ENCODE data around the gene CHCHD4.
"Not testable (repeated sequence)": the region's sequence is repeated elsewhere in the genome, so short reads cannot be mapped to it uniquely, and the experiment has no call there.

Gene CHCHD4

DNA sequence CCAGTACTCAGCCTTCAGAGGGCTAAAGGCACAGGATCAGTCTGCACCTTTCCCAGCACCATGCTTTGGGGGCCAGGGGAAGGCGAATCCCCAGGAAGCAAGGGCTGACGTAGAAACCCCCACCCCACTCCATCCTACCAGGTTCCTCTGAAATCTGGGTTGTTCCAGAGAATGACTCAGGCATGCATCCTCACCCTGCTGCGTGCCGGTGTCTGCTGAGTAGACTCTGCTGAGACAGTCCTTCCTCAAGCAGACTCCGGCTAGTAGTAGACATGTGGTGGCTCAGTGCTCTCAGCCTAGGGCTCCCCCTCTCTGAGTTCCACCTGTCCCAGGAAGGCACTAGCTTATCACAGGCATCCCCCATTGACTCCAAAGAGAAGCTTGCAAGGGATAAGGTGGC lies 9.2 kb upstream of the CHCHD4 start:
- DNase-seq, result no peak

GRCh38 chr3:14133188-14133800 lies 8.6 kb upstream of the CHCHD4 start:
- DNase-seq, result no peak

- DNase-seq, result no peak
These were observed 8.0 kb upstream of the CHCHD4 start for GRCh38 chr3:14132689-14133088.

- no peak for DNase-seq
These were observed 7.5 kb upstream of the CHCHD4 start for GRCh38 chr3:14132120-14132519.

- DNase-seq, result no peak
These were observed 6.5 kb upstream of the CHCHD4 start for GRCh38 chr3:14131134-14131533.

DNA sequence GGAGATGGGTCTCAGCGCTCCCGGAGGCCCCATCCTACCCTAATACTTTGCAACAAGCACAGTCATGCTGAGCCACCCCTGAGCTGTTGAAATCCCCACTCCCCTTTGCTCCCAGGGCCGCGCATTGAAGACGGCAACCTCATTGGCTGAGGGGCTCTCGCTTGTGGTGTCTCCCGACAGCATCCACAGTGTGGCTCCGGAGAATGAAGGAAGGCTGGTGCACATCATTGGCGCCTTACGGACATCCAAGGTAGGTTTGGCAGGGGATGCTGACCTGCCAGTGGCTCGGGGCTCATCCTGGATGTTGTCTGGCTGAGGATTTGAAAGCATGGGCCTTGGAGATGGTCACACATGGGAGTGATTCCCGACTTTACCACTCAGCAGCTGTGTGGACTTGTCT lies 6.0 kb upstream of the CHCHD4 start:
- DNase-seq, result no peak

GRCh38 chr3:14130230-14130629 lies 5.6 kb upstream of the CHCHD4 start:
- no peak for DNase-seq

GRCh38 chr3:14129296-14129695 lies 4.6 kb upstream of the CHCHD4 start:
- DNase-seq, result no peak

DNA sequence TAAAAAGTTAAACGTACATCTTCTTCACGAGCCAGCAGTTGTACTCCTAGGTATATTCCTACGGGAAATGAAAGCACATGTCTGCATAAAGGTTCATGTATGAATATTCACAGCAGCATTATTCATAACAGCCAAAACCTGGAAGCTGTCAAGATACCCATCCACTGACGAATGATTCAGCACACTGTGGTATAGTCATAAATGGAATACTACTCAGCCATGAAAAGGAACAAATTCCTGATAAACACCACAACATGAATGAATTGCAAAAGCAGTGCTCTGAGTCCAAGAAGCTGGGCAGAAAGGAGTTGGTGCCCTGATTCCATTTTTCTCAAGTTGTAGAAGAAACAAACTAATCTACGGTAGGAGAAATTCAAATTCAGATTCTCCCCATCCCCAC lies 4.1 kb upstream of the CHCHD4 start:
- no peak for DNase-seq

DNA sequence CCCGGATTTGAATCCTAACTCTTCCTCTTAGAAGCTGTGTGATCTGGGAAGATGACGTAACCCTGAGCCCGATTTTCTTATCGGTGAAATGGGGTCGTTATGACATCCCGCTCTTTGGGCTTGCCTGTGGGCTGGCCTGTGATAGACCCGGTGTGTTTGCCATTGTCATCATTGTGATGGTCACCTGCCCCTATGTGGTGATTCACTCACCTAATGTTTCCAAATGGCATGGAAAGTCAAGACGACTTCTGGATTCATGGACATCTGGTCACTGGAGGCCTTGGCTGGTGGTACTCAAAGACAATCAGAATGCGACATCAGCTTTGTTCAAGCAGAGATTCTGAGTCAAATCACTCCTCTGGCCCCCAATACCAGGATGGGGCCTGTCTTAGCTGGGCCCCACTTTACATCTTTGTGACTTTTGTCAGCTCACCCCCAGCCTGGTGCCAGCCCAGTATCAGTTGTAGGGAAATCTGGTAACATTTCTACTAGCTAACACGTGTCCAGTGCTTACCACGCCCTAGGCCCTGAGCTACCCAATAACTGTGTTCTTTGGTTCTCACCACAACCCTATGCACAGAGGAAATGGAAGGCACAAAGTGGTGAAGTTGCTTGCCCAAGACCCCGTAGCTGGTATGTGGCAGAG lies 3.0 kb upstream of the CHCHD4 start:
- no peak for DNase-seq

DNA sequence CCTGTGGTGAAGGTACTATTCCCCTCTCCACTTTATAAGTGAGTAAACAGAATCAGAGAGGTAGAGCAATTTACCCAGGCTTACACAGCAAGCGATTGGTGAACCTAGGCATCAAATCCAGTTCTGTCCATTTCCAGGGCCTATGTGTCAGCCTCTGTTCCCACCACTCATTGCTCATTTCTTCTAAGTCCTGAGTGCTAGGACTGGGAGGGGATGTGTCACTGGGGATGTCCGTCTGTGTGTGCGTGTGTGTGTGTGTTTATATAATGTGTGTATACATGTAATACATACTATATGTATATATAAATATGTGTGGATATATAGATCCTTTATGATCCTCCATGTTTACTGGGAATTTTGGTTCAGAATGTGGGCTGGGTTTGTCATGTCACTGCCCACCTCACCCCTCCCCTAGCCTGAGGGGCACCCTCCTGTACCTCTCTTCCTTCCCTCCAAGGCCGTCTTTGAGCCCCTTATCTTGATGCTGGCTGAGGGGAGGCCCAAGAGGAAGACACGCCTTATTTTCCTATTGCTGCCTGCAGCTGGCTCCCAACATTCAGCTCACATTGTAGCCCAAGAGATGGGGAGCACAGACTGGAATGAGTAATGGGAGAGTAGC lies 2.3 kb upstream of the CHCHD4 start:
- DNase-seq, result no peak

DNA sequence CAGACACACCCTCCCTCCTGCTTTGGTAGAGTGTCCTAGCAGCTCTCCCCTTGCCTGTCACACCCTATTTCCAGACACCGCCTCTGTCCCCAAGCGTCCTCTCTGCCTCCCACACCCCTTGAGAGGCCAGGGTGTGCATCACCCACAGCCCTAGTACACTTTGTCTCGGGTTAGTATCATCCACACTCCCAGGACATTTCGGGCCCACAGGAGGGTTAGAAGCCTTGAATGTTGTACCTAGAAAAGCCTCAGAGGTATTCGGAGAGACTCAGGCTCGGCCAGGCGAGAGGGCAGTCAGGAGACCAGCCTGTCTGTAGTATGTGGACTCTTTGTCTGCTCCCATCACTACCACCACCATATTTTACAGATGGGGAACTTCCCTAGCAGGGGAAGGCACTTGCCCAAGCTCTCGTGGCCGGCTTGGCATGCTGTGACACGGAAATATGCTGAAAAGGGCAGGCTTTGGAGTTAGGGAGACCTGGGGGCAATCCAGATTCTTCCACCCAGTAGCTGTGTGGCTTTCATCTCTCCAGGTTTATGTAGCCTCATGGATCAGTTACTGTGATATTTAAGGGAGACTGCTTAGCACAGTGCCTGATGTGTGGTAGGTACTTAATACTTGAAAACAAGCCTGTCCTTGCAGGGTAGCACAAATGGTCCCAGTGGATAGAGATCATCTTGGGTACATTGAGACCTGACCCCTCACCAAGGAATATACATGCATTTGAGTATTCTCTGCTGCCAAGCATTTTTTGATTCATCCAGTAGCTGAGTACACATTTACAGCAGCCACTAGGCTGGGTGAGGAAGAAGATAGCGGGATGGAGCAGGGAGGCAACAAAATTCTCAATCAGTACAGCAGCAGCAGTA lies 1.6 kb upstream of the CHCHD4 start:
- DNase-seq, result no peak

- DNase-seq, result peak; percentile 47 to 56
These were observed 735 bp upstream of the CHCHD4 start for GRCh38 chr3:14125193-14126016.

DNA sequence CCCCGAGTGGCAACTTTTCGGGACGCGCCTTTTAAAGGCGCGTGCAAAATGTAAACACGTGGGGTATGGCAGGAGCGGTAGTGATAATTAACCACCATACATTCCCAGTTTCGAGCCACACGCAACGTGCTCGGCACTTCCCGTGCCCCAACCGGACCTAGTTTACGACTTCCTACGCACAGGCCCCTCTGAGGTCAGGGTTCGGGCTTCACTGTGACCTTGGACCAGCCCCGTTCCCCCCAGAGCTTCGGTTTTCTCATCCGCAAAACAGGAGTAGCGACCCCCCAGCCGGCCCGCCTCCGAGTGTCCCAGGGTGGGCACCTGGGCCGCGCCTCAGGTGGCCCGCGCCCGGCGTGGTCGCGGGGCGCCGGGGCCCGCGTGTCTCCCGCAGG lies 451 bp downstream of the CHCHD4 start:
- peak; percentile 64 to 68 for DNase-seq

- no peak for DNase-seq
These were observed 1.1 kb downstream of the CHCHD4 start for GRCh38 chr3:14123308-14124222.

GRCh38 chr3:14122301-14122700 lies 2.4 kb downstream of the CHCHD4 start:
- no peak for DNase-seq

DNA sequence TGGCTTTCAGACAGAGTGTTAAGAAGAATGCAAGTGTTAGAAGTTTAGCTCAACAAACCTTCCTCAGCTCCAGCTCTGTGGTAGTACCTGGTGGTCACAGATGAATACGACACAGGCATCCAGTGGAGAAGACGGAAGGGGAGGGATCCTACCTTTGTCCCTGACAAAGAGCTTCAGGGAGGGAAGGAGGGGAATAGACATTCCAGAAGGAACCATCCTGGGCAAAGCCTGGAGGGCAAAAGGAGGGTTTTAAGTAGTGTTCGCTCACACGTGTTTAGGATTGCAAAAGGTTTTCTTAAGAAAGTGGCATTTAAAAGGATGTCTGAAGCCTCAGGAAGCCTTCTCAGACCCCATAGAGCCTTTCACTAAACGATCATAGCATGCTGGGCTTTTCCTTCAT lies 2.8 kb downstream of the CHCHD4 start:
- no peak for DNase-seq

DNA sequence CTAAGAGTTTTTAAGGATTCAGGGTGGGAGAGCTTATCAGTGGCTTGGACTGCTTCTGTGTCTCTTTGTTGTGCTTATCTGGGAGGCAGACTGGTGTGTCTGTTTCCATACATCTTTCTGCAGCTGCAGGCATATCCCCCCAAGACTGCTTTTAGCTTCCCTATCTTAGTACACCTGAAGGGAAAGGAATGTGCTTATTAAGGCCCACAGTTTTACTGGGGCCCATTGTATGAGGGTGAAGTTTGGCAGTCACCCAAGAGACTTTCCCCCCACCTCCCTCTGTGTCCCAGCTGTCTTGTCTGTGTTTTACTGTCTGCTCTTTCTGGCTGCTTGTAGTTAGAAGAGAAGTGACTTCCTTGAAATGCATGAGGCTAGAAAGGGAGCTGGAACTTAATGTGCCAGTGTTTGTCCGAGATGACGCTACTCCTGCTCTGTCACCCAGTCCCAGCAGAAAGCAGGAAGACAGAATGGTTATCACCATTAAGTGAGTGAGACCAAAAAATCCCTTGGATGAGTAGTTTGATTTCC lies 3.7 kb downstream of the CHCHD4 start:
- DNase-seq, result not testable (repeated sequence)

DNA sequence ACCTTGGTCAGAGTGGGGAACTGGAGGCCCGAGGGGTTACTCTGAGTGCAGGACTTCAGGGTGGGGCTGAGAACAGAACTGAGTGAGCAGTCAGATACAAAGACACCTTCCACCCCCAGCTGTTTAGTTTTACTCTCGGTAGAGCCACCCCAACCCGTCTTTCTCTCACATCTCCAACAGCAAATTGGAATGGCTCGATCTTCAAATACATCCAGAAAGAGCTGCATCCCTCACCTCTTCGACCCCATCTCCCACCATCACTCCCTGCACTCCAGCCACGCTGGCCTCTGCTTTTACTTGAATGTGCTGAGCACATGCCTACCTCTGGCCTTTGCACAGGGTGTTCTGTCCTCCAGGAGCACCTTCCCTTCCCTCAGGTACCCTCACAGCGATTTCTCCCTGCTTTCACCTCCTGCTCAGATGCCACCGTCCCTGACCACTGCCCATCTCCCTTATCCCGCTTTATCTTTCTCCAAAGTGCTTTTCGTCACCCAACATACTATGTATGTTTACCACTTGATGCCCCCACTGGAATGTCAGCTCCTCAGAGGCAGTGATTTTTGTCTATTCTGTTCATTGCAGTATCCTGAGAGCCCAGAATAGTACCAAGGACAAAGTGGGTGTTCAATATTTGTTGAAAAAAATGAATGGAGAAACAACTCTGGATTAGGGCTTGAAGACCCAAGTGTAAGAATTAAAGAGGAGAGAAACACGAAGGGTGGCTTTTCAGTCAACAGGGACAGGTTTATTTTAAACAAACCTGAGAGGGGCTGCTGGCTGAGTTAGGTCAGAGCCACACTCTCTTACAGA lies 4.4 kb downstream of the CHCHD4 start:
- DNase-seq, result no peak

GRCh38 chr3:14119651-14120050 lies 5.0 kb downstream of the CHCHD4 start:
- DNase-seq, result no peak
